B cell (primary cell): Measurements from ENCODE around the gene CDC26.

ENCODE experiments used
- EZH2 ChIP-seq: IDR thresholded peaks from 2 replicates; pipeline ENCODE4 v1.6.1; 2012; ENCODE audit warnings: borderline replicate concordance, low read depth, mild to moderate bottlenecking, moderate library complexity, low read length; ENCODE audit not compliant: insufficient read depth, poor library complexity, severe bottlenecking
- TF ChIP-seq, protein P1 (sequence below): fragments of 200-600 bp; IDR thresholded peaks from one replicate; pipeline ENCODE4 v1.8.0; 2022; ENCODE audit warnings: antibody characterized with exemption, mild to moderate bottlenecking

DNA sequence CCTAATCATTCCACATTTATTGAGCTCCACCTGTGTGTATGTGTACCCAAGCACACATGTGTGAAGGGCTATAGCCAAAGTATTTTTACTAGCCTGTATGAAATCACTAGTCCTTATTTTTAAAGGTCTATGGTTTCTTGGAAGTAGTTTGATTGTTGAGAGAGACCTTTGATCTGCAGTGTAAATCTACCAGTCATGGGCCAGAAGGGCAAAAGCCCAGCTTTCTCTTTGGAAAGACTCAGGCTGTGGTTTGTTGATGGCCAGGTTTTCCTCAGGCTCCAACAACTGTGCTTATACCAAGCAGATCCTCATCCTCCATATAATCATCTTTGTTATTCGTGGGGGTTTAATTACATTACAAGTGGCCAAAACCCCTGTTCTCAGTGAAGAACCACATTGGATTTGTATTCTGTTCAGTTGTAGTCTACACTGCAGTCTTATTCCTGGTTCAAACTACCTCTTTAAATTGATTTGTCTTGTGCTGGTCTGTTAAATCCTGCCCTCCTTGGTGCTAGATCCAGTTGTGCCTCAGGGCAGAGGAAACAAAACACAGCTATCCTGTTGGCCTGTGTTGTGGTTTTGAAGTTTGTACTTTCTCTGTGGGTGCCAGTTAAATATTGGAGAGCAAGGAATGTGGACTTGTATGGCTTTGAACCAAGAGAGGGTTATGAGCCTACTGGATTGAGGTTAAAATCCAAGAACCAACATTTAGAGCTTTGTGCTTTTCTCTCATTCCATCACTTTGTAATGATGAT, 13.3 kb downstream of the CDC26 start:
- TF ChIP-seq, protein P1, sequence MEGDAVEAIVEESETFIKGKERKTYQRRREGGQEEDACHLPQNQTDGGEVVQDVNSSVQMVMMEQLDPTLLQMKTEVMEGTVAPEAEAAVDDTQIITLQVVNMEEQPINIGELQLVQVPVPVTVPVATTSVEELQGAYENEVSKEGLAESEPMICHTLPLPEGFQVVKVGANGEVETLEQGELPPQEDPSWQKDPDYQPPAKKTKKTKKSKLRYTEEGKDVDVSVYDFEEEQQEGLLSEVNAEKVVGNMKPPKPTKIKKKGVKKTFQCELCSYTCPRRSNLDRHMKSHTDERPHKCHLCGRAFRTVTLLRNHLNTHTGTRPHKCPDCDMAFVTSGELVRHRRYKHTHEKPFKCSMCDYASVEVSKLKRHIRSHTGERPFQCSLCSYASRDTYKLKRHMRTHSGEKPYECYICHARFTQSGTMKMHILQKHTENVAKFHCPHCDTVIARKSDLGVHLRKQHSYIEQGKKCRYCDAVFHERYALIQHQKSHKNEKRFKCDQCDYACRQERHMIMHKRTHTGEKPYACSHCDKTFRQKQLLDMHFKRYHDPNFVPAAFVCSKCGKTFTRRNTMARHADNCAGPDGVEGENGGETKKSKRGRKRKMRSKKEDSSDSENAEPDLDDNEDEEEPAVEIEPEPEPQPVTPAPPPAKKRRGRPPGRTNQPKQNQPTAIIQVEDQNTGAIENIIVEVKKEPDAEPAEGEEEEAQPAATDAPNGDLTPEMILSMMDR: no peak
- TF ChIP-seq EZH2: no peak
